GM10847 (cell line): Measurements from ENCODE around the gene KIAA1549.

Source experiments
- POLR2A ChIP-seq: IDR thresholded peaks from 2 replicates; pipeline ENCODE4 v1.6.1; 2011; ENCODE audit not compliant: insufficient read length; ENCODE audit errors: extremely low read depth

Gene KIAA1549

GRCh38 chr7:138934861-138935260, 46.3 kb downstream of the KIAA1549 start:
- no peak for TF ChIP-seq POLR2A

- TF ChIP-seq POLR2A: no peak
Observed at GRCh38 chr7:138934367-138934766, 46.8 kb downstream of the KIAA1549 start.

- TF ChIP-seq POLR2A: no peak
Observed at GRCh38 chr7:138932870-138933269, 48.3 kb downstream of the KIAA1549 start.

GRCh38 chr7:138932427-138932826, 48.8 kb downstream of the KIAA1549 start:
- no peak for TF ChIP-seq POLR2A

GRCh38 chr7:138929969-138930368, 51.2 kb downstream of the KIAA1549 start:
- TF ChIP-seq POLR2A: no peak

- no peak for TF ChIP-seq POLR2A
Observed at GRCh38 chr7:138926241-138926612, 55.0 kb downstream of the KIAA1549 start.

GRCh38 chr7:138924501-138925225, 56.5 kb downstream of the KIAA1549 start:
- TF ChIP-seq POLR2A: no peak

- no peak for TF ChIP-seq POLR2A
Observed at GRCh38 chr7:138921277-138921676, 59.9 kb downstream of the KIAA1549 start.

- no peak for TF ChIP-seq POLR2A
Observed at GRCh38 chr7:138919911-138920310, 61.3 kb downstream of the KIAA1549 start.

GRCh38 chr7:138919216-138919615, 62.0 kb downstream of the KIAA1549 start:
- no peak for TF ChIP-seq POLR2A

- TF ChIP-seq POLR2A: no peak
Observed at GRCh38 chr7:138918756-138919155, 62.4 kb downstream of the KIAA1549 start.

- TF ChIP-seq POLR2A: no peak
Observed at GRCh38 chr7:138918176-138918575, 63.0 kb downstream of the KIAA1549 start.

- TF ChIP-seq POLR2A: no peak
Observed at GRCh38 chr7:138917771-138918170, 63.4 kb downstream of the KIAA1549 start.

GRCh38 chr7:138916731-138917130, 64.5 kb downstream of the KIAA1549 start:
- no peak for TF ChIP-seq POLR2A

- TF ChIP-seq POLR2A: no peak
Observed at GRCh38 chr7:138916275-138916674, 64.9 kb downstream of the KIAA1549 start.

GRCh38 chr7:138913783-138914182, 67.4 kb downstream of the KIAA1549 start:
- no peak for TF ChIP-seq POLR2A

GRCh38 chr7:138911007-138911406, 70.2 kb downstream of the KIAA1549 start:
- no peak for TF ChIP-seq POLR2A
